ENCODE measurements around the gene DNAH3.

DNA sequence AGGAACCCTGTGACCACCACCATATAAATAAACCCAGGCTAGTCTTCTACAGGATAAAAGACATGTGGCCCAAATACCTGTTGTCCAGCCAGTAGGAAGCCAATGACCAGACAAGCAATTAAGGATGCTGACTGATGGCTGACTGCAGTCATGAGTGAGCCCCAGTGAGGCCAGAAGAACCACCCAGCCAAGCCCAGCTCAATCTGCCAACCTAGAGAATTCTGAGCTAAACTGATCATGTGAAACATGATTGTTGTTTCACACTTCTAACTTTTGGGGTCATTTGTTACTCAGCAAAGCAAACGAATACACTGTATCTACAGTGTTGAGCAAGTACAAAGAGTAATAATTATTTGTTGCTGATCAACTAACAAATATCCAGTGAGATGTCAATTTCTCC lies 86.4 kb downstream of the DNAH3 start:
- TF ChIP-seq, protein P1, sequence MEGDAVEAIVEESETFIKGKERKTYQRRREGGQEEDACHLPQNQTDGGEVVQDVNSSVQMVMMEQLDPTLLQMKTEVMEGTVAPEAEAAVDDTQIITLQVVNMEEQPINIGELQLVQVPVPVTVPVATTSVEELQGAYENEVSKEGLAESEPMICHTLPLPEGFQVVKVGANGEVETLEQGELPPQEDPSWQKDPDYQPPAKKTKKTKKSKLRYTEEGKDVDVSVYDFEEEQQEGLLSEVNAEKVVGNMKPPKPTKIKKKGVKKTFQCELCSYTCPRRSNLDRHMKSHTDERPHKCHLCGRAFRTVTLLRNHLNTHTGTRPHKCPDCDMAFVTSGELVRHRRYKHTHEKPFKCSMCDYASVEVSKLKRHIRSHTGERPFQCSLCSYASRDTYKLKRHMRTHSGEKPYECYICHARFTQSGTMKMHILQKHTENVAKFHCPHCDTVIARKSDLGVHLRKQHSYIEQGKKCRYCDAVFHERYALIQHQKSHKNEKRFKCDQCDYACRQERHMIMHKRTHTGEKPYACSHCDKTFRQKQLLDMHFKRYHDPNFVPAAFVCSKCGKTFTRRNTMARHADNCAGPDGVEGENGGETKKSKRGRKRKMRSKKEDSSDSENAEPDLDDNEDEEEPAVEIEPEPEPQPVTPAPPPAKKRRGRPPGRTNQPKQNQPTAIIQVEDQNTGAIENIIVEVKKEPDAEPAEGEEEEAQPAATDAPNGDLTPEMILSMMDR (IDR thresholded peaks at IDR 0.05; ENCODE audit: low read depth, low read length): no peak
- TF ChIP-seq EZH2phosphoT487 (IDR thresholded peaks at IDR 0.05; ENCODE audit: low read depth): no peak
